GM12891 (cell line): ENCODE measurements around the gene CYP2W1.

Experiments
- PAX5 ChIP-seq: IDR thresholded peaks from 2 replicates; pipeline ENCODE4 v1.6.1; 2011; ENCODE audit warnings: low read length, moderate library complexity, mild to moderate bottlenecking; ENCODE audit not compliant: insufficient read depth, severe bottlenecking
- POLR2A ChIP-seq: IDR thresholded peaks from 2 replicates; pipeline ENCODE4 v1.6.1; 2011; ENCODE audit warnings: low read depth, low read length, control low read depth
- POLR2AphosphoS5 ChIP-seq: IDR thresholded peaks from 2 replicates; pipeline ENCODE4 v1.6.1; 2011; ENCODE audit warnings: low read depth, low read length, control low read depth
- SPI1 ChIP-seq: IDR thresholded peaks from 2 replicates; pipeline ENCODE4 v1.6.1; 2011; ENCODE audit warnings: low read depth, low read length, control low read depth
- TAF1 ChIP-seq: IDR thresholded peaks from 2 replicates; pipeline ENCODE4 v1.6.1; 2011; ENCODE audit warnings: low read depth, low read length, control low read depth

GRCh38 chr7:984361-985126 is 1.6 kb downstream of the CYP2W1 start:
- TF ChIP-seq POLR2A (no peak), POLR2AphosphoS5 (no peak), TAF1 (no peak), SPI1 (no peak), PAX5 (no peak)
